Osteocyte (in vitro differentiated cells): ENCODE results near the gene SLC11A1. TPM values are rescaled to one million over a fixed set of nuclear protein-coding genes. Genes with fewer than 3 reads are reported as not detected.

ENCODE experiments used
- DNase-seq: peaks from one replicate; pipeline ENCODE4 v3.0.0; 2021; ENCODE audit warnings: mixed read lengths; ENCODE audit not compliant: unreplicated experiment; ENCODE audit errors: extremely low spot score
- H3K27ac Mint-ChIP-seq: one replicate; pipeline ENCODE4 v1.8.0; 2021; ENCODE audit warnings: mild to moderate bottlenecking, mixed read lengths; ENCODE audit not compliant: unreplicated experiment
- H3K27me3 Mint-ChIP-seq: one replicate; pipeline ENCODE4 v1.8.0; 2021; ENCODE audit warnings: mixed read lengths; ENCODE audit not compliant: unreplicated experiment
- H3K36me3 Mint-ChIP-seq: one replicate; pipeline ENCODE4 v1.8.0; 2021; ENCODE audit warnings: mixed read lengths; ENCODE audit not compliant: unreplicated experiment
- H3K4me1 Mint-ChIP-seq: one replicate; pipeline ENCODE4 v1.8.0; 2021; ENCODE audit warnings: mixed read lengths; ENCODE audit not compliant: unreplicated experiment
- H3K4me3 Mint-ChIP-seq: one replicate; pipeline ENCODE4 v1.8.0; 2021; ENCODE audit warnings: mild to moderate bottlenecking, moderate library complexity, mixed read lengths; ENCODE audit not compliant: unreplicated experiment
- H3K9me3 Mint-ChIP-seq: one replicate; pipeline ENCODE4 v1.8.0; 2021; ENCODE audit warnings: mixed read lengths; ENCODE audit not compliant: unreplicated experiment
- total RNA-seq: library from RNA; stranded (reverse); gene quantifications from 2 replicates; pipeline ENCODE4 v1.2.1, GENCODE V29; 2021
- TF ChIP-seq, protein P1 (sequence below): fragments of 200-600 bp; sonication (generic); IDR thresholded peaks from 2 replicates; pipeline ENCODE4 v1.5.0; 2021; ENCODE audit warnings: antibody characterized with exemption, mild to moderate bottlenecking, moderate library complexity

Gene SLC11A1
- total RNA-seq, 1 donor from 2014 or later, result 0.16 TPM

DNA sequence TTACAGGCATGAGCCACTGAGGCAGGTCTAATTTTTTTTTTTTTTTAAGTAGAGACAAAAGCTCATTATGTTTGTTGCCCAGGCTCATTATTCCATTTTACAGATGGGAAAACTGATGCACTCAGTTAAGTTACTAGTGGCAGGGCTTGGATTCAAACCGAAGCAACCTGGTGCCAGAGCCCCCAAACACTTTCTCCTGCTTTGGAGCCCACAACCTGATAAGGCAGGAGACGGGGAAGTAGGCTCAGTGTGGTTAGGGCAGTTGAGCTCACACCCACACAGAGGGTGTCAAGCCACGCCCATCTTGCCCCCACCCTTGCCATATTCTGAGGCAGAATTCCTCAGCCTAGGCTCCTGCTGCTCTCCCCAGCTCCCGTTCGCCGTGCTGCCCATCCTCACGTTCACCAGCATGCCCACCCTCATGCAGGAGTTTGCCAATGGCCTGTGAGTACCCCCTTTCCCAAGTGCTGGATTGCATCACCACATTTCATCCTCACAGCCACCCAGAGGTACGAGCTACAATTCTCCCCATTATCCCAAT lies 11.7 kb downstream of the SLC11A1 start:
- no peak overlapping the region for H3K27ac Mint-ChIP-seq
- peaks cover 21% of the 10 kb centered on the region for H3K4me1 Mint-ChIP-seq
- TF ChIP-seq, protein P1, sequence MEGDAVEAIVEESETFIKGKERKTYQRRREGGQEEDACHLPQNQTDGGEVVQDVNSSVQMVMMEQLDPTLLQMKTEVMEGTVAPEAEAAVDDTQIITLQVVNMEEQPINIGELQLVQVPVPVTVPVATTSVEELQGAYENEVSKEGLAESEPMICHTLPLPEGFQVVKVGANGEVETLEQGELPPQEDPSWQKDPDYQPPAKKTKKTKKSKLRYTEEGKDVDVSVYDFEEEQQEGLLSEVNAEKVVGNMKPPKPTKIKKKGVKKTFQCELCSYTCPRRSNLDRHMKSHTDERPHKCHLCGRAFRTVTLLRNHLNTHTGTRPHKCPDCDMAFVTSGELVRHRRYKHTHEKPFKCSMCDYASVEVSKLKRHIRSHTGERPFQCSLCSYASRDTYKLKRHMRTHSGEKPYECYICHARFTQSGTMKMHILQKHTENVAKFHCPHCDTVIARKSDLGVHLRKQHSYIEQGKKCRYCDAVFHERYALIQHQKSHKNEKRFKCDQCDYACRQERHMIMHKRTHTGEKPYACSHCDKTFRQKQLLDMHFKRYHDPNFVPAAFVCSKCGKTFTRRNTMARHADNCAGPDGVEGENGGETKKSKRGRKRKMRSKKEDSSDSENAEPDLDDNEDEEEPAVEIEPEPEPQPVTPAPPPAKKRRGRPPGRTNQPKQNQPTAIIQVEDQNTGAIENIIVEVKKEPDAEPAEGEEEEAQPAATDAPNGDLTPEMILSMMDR, result no peak
- H3K27me3 Mint-ChIP-seq, result no peaks in the 10 kb centered on the region
- no peak overlapping the region for H3K4me3 Mint-ChIP-seq
- no peaks in the 10 kb centered on the region for H3K36me3 Mint-ChIP-seq
- H3K9me3 Mint-ChIP-seq, result no peaks in the 10 kb centered on the region
- DNase-seq, result no peak

DNA sequence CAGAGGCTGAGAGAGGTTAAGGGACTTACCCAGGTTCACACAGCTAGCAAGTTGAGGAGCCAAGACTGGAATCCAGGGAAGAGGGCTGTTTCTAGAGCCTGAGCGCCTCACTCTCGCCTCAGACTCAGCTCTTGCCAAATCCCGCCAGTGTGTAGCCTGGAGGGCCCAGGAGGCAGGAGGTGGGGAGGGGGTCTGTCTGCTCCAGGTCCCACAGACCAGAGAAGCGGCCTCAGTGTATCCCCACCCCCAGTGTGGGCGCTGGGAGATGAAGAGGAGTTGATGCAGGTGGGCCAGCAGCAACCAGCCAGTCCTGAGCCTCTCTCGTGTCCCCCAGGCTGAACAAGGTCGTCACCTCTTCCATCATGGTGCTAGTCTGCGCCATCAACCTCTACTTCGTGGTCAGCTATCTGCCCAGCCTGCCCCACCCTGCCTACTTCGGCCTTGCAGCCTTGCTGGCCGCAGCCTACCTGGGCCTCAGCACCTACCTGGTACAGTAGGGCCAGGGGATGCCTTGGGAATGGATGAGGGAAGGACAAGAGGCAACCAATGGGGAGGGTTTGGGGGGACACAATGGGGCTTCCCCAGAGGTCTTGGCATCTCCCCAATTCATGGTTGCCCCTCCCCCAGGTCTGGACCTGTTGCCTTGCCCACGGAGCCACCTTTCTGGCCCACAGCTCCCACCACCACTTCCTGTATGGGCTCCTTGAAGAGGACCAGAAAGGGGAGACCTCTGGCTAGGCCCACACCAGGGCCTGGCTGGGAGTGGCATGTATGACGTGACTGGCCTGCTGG lies 12.4 kb downstream of the SLC11A1 start:
- Mint-ChIP-seq H3K27ac (peak overlapping the region; percentile 10), H3K4me3 (no peak overlapping the region), H3K4me1 (peaks cover 24% of the 10 kb centered on the region), H3K36me3 (no peaks in the 10 kb centered on the region), H3K27me3 (no peaks in the 10 kb centered on the region), H3K9me3 (no peaks in the 10 kb centered on the region)
- DNase-seq, result no peak
- TF ChIP-seq, protein P1, result no peak

DNA sequence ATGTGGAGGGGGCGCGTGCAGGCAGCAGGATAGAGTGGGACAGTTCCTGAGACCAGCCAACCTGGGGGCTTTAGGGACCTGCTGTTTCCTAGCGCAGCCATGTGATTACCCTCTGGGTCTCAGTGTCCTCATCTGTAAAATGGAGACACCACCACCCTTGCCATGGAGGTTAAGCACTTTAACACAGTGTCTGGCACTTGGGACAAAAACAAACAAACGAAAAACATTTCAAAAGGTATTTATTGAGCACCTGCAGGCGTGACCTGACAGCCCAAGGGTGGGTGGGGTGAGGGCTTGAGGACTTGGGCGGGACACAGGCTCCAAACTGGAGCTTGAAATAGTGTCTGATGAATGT lies 13.0 kb downstream of the SLC11A1 start:
- Mint-ChIP-seq H3K36me3 (no peaks in the 10 kb centered on the region), H3K27me3 (no peaks in the 10 kb centered on the region), H3K27ac (peak overlapping the region; percentile 10), H3K4me3 (no peak overlapping the region), H3K4me1 (peaks cover 24% of the 10 kb centered on the region), H3K9me3 (no peaks in the 10 kb centered on the region)
- DNase-seq, result no peak
- TF ChIP-seq, protein P1, result no peak

DNA sequence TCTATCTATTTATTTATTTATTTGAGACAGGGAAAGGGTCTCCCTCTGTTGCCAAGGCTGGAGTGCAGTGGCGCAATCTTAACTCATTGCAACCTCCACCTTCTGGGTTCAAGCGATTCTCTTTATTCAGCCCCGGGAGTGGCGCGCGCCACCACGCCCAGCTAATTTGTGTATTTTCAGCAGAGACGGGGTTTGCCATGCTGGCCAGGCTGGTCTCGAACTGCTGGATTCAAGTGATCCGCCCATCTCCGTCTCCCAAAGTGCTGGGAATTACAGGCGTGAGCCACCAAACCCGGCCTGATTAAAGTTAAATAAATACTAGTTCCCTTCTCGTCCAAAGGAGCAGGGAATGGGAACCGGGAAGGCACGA lies 13.4 kb downstream of the SLC11A1 start:
- Mint-ChIP-seq H3K4me3 (peak overlapping the region; percentile 82), H3K9me3 (no peaks in the 10 kb centered on the region), H3K27me3 (no peaks in the 10 kb centered on the region), H3K36me3 (no peaks in the 10 kb centered on the region), H3K4me1 (peaks cover 24% of the 10 kb centered on the region), H3K27ac (peak overlapping the region; percentile 93)
- DNase-seq, result no peak
- TF ChIP-seq, protein P1, result no peak

DNA sequence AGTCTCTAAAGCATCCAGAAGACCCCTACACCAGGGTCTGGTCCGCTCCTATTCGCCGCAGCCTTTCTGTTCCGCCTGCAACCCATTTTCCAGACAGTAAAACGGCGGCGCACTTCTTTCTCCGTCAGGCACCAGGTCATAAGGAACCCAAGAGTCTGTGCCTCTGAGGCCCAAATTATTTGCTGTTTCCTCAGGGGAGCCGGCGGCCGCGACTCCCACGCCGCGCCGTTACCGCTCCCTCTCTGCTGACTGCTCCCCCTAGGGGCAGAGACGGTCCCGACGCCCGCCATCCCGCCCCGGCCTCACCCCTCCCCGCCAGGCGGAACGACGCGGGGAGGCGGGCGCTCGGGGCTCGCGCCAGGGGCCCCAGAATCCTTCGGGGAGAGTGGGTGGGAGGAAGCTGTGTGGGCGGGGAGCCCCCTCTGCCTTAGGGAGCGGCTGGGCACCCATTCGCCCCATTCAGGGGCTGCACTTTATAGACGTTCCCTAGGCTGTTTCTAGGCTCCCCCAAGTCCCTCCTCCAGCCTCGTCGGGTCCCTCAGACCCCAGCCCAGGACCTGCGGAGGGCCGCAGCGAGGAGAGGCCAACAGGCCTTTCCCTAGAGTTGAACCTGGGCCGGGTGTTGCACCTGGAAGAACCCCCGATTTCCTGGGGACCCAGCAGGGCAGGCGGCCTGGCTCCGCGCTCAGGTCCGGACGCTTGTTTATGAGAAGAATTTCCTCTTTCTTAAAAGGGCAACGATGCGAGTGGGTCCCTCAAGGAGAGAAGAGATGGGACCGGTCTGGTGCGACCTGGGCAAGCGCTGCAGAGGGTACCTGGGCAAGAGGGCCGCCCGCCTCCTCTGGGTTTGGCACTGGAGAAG lies 14.0 kb downstream of the SLC11A1 start:
- H3K27ac Mint-ChIP-seq, result peak overlapping the region; percentile 99
- peak overlapping the region; percentile 88 for H3K4me3 Mint-ChIP-seq
- H3K36me3 Mint-ChIP-seq, result no peaks in the 10 kb centered on the region
- peak; percentile 98 for DNase-seq
- TF ChIP-seq, protein P1, result peak; percentile 98
- H3K27me3 Mint-ChIP-seq, result no peaks in the 10 kb centered on the region
- H3K4me1 Mint-ChIP-seq, result peaks cover 24% of the 10 kb centered on the region
- no peaks in the 10 kb centered on the region for H3K9me3 Mint-ChIP-seq
